NCI-H748 (cell line): ENCODE measurements around the gene BRD9.
"Not testable (repeated sequence)": the region's sequence is repeated elsewhere in the genome, so short reads cannot be mapped to it uniquely, and the experiment has no call there.

ENCODE experiments used
- DNase-seq: peaks from one replicate; lab custom pipeline; 2025; ENCODE audit not compliant: unreplicated experiment; lab: John Stamatoyannopoulos, UW

BRD9 gene

DNA sequence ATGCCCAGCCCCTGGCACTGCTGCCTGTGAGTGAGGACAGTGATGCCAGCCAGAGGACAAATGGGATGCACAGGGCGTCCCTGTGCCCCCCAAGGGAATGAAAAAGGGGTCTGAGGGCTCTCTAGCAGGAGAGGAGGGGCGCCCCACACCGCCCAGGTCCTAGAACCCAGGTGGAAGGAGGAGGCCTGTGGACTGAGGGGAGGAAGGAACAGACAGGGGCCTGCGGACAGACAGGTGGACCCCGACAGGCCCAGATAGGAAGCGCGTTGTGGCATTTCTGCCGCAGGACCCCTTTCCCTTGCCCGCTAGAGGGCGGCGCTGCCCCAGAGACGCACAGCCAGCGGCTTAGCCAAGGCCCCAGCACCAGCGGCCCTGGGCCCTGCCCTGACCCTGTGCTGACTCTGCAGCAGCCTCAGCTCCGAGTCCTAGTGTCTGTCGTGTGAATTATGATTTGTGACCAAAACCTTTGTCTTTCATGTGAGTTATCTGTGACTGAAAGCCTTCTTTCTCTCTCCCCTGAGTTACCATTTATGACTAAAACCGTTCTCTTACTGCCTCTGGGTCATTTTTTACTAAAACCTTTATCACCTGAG lies 30.8 kb upstream of the BRD9 start:
- DNase-seq = peak; percentile 91

DNA sequence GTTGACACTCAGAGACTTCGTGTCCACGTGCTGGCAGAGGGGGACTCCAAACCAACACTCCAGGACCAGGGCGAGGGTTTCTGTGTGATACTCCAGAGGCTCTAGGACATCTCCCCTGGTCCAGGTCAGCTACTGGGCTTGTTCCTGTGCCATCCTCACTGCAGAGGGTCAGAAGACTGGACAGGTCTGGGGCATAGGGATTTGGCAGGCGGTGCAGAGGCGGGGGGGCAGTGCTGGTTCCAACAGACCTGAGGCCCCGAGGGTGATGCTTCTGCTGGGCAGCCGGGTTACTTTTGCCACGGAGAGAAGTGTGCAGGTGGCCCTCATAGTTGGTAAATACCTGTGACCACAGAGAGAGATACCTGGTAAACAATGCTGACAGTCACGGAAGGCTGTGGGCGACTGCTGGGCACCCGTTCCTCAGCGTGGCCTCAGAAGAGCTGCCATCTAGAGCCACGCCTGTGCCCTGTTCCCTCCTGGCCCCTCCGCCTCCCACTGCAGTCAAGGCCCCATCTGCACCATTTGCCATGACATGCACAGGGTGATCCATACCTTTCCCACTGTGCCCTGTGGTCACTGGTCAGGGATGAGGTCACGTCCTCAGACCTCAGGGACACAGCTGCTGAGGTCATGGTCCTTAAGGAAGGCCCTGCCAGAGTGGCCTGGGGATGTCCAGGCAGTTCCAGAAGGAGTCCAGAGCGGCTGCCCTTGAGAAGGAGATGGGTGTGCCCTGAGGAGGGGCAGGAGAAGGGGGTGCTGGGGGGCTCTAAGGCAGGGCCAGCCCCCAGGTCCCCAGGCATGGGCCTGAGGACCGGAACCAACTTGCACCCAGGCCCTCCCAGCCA lies 30.1 kb upstream of the BRD9 start:
- no peak for DNase-seq

DNA sequence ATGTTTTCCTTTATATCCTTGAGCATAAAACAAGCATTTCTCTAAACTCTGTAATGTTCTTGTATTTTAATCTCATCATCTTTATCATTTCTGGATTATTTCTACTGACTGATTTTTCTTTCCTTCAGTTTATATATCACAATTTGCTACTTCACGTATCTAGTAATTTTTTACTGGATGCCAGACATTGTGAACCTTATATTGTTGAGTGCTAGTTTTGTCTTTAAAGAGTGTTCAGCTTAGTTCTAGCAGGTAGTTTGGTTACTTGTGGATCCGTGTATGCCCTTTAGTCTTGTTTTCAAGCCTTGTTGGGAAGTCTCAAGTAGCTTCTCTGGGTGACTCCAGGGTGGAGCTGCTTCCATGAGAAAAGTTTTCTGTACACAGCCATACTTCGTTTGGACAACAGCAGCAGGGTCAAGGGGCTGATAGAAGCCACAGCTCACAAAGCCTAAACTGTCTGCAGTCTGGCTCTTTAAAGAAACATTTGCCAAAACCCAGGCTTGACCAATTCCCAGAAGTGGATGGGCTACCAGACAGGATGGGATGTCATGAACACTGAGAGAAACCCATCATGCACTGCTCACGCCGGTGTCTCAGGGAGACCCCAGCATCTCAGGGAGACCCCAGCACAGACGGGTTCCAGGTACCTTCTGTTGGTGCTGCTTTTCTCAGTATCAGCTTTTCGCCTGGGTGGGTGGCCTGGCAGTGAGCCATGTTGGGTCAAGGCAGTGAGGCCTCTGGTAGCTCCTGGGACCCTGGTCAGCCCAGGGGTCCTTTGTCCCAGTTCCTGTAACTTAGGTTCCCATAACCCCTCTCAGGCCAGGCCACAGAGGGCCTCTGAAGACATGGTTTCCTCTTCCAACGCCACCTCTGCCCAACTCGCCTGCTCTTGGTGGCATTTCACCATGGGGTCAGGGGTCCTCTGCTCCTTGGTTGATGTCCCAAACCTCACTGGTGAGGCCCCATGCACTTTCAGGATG lies 29.1 kb upstream of the BRD9 start:
- no peak for DNase-seq

DNA sequence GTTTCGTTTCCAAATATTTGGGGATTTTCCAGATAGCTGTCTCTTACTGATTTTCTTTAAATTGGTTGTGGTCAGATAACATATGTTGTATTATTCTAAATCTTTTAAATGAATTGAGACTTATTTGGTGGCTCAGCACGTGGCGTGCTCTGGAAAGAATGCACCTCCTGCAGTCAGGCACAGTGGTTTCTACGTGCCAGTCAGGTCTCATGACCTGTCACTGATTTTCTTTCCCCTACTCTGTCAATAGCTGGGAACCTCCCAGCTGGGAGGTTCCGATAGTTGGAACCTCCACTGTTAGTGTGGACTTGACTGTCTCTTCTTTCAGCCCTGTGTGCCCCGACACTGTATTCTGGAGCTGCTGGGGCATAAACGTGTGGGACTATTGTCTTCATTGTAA lies 27.7 kb upstream of the BRD9 start:
- DNase-seq = no peak

DNA sequence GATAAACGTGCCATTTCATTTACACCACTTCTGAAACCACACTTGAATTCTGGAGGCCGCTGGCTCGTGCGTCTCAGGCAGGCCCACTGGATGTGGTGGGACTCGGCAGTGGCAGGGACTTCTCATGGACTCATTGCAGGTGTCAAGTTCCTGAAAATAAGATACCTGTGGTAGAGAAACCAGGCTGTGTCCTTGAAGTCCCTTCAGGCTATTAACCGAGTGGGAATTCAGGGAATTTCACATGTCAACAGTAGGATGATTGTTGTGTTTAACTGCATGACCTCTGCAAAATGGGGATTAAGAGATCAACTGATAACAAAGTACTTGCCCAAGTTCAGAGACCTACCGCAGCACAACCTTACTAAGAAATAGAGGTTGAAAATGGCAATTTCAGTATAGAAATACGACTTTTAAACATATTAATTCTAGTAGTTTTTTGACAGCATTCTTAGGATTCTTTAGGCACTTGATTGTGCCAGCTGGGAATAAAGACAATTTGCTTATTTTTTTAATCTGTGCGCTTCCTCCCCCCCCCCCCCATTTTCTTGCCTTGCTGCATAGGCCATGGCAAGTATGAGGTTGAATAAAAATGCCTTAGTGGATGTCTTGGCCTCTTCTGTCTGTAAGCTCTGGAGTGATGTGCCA lies 26.9 kb upstream of the BRD9 start:
- DNase-seq = no peak

DNA sequence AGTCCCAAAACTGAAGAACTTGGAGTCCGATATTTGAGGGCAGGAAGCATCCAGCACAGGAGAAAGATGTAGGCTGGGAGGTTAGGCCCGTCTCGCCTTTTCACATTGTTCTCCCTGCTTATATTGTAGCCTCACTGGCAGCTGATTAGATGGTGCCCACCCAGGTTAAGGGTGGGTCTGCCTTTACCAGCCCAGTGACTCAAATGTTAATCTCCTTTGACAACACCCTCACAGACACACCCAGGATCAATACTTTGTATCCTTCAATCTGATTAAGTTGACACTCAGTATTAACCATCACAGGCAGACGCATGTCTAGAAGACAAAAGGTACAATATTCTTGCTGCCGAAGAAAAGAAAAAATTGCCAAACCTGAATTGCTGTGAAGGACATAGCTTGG lies 26.1 kb upstream of the BRD9 start:
- DNase-seq = not testable (repeated sequence)

DNA sequence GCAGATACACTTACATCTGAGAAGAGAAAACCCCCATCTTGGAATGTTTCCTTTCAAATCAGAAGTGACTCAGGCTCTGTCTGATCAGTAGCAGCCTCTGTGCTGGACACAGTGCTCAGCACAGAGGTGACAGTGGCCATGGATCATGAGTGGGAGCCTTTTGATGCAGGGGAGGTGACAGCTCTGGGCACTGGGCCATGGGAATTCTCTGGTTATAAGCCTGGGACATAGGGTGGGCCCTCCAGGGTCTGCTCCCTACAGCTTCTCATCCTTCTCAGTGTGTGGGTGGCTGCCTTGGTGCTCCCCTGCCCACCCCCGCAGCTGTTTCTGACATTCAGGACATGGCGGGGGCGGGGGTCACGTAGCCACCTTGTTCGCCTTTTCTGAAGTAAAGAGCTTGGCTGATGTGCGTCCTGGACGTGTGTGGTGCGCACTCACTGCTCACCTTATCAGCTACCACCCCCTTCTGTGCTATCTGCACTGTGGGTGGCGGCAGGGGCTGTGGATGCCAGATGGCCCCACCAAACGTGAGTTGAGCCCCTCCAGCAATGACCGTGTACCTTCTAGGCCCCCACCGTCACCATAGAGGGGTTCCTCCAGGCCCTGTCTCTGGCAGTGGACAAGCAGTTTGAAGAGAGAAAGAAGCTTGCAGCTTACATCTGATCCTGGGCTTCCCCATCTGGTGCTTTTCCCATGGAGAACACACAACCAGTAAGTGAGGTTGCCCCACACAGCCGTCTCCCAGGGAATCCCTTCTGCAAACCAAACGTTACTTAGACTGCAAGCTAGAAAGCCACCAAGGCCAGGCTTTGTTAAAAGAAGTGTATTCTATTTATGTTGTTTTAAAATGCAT lies 24.1 kb upstream of the BRD9 start:
- DNase-seq = no peak

DNA sequence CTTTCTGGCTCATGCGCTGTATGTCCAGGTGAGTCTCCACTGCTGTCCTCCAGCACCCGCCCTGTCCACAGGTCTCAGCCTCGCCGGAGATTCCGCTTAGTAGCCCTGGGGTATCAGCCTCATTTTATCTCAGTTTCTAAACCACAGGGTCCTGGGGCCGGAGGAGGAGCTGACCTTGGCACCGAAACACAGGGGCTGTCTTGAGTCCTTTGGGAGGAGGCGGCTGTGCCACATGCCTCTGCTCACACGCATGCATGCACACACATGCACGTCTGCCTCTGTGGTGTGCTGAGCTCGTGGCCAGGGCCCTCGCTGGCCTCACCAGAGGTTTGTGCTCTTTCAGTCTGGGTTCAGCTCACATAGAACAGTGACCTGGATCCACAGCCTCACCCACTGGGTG lies 23.3 kb upstream of the BRD9 start:
- no peak for DNase-seq

DNA sequence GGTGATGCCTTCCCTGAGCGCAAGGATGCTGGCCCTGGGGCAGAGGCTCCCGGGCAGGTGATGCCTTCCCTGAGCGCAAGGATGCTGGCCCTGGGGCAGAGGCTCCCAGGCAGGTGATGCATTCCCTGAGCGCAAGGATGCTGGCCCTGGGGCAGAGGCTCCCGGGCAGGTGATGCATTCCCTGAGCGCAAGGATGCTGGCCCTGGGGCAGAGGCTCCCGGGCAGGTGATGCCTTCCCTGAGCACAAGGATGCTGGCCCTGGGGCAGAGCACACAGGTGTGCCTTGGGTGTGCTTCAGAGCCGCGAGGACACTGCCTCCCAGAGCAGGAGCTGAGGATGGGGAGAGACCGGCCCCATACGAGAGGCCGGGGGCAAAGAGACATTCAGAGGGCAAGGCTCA lies 22.7 kb upstream of the BRD9 start:
- not testable (repeated sequence) for DNase-seq

DNA sequence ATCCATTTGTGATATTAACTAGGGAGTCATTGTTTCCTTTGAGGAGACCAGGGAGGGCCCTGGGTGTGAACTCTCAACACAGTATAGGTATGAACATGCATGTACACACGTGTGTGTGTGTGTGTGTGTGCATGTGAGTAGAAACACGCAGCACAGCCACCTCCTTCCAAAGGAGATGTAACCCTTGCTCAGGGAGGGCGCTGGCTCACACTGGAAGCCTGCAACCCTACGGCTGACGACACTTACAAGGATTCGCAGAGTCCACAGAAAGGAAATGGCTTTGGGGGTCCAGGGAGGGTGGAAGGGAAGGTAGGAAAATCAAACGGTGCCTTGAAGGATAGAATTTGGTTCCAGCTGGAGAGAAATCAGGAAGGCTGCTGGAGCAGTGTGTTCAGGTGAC lies 22.0 kb upstream of the BRD9 start:
- no peak for DNase-seq

DNA sequence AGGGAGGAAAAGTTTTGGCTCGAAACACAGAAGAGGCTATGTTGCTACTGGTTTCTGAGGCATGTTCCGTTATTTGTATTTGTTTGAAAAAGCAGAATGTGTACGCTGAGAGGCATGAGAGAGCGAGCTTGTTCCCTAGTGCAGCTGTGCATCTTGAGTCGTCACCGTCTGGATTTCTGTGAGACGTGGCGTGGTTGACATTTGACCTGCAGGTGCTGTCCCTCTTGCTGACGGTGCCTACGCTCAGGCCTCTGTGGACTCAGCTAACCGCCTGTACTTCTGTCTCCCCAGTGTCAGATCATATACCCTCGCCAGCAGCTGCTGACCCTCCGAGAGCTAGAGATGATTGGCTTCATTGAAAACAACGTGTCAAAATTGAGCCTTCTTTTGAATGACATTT lies 21.6 kb upstream of the BRD9 start:
- no peak for DNase-seq

DNA sequence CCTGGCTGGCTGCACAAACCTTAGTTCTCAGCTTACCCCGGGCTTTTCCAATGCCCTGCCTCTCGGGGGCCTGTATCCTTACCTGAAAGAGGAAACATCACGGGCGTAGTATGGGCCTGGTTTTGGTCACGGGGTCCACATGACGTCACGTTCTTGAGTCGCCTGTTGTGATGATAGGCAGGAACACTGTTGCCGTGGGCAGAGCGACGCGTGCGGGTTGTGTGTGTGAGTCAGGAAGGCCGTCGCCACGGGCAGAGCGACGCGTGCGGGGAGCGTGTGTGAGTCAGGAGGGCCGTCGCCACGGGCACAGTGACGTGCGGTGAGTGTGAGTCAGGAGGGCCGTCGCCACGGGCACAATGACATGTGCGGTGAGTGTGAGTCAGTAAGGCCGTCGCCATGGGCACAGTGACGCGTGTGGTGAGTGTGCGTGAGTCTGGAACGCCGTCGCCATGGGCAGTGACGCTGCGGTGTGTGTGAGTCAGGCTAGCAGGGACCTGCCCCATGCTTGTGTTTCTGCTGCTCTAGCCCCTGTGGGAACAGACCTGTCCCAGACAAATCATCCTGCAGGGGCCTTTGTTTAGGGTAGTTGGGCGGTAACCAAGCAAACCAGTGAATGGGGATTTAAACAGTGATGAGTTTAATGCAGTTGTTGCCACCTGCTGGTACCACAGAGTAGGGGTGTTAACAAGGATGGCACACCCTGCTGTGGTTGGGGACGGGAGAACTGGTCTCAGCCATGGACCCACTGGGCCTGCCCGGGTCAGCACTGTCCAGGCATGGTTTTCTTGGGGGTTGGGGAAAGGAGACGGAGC lies 19.9 kb upstream of the BRD9 start:
- DNase-seq = peak; percentile 45

DNA sequence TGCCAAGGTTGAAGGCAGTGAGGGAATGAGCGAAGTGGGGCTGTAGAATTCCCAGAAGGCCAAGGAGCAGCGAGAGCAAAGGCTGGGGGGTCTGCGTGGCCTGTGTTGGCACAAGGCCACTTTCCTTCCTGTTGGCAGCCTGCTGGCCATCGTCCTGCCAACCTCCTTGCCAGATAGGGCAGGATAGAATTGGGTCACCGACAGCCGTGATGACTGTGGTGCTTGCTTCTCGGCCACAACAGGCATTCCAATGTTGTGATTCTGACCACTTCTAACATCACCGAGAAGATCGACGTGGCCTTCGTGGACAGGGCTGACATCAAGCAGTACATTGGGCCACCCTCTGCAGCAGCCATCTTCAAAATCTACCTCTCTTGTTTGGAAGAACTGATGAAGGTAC lies 19.0 kb upstream of the BRD9 start:
- no peak for DNase-seq

DNA sequence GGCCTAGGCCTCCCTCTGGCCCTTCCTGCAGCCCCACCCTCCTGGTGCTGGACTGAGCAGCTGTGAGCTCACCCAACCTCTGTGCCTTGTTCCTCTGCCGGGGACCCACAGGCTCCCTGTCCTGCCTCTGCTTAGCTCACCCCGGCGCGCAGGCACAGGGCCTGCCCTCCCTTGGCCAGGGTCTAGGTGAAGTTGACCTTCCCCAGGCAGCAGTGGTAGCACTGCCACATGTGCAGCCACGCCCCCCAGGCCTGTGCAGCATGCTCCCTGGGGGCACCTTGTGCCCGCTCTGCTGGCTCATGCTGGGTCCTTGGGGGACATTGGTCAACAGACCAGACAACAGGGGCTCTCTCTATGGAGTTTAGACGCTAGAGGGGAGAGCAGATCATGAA lies 18.2 kb upstream of the BRD9 start:
- no peak for DNase-seq

DNA sequence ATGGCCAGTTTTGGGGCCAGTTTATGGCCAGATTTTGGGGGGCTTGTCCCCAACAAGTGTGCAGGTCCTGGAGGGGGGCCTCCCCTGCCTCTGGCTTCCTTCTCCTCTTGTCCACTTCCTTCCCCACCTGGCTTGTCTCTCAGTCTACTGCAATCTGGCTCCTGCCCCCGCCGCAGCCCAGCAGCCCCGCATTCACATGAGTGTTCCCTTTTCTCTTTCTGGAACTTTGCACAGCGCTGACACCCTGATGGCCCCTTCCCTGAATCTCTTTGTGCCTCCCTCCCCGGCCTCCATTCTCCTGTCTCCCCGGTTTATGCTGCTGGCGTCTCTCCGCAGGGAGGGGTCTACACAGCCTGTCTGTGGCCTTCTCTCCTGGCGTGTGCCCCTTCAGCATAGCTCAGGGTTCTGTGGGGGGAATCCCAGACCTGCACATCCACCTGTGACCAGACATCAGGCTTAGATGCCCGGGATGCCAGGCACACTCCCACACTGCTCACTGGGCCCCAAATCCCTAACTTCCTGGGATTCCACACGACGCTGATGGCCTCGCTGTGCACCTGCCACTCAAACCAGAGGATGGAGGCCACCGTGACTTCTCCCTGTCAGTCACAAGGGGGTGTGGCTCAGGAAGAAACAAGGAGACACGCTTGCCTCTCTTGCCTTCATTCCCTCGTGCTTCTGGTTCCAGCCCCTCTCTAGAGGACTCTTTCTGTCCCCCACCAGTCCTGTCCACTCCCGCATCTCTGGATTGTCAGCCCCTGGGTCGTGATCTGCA lies 17.6 kb upstream of the BRD9 start:
- no peak for DNase-seq

DNA sequence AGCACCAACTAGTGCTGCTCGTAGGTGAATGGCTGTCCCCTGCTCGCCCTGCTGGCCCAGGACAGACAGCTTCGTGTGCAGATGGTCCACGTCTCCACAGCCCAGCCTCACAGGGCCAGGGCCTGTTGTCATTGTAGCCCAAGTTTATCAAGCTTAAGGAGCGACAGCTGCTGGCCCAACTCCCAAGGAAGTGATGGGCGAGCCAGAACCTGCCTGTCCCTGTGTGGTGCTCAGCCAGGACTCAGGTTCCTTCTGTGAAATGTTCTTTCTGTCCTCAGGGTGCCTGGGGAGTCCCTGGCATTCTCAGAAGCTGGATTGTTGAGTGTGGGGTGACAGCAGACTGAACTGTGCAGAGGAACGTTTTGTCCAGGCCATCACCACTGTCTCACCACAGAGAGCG lies 16.5 kb upstream of the BRD9 start:
- no peak for DNase-seq

DNA sequence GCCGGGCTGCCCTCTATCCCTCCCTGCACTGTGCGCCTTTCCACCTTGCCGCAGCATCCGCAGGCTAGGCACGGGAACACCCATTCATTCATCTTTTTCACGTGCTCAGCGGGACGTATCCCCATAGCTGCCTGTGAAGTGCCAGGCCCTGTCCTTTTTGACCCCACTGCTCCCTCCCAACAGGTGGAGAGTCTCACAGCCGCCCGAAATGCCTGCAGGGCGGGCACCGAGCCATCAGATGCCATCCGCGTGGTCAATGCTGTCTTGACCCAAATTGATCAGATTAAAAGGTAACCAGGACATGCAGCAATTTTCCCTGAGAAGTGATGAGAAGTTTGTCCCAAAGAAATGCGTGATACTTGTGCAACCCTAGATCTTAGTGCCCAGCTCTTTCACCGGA lies 15.6 kb upstream of the BRD9 start:
- no peak for DNase-seq

DNA sequence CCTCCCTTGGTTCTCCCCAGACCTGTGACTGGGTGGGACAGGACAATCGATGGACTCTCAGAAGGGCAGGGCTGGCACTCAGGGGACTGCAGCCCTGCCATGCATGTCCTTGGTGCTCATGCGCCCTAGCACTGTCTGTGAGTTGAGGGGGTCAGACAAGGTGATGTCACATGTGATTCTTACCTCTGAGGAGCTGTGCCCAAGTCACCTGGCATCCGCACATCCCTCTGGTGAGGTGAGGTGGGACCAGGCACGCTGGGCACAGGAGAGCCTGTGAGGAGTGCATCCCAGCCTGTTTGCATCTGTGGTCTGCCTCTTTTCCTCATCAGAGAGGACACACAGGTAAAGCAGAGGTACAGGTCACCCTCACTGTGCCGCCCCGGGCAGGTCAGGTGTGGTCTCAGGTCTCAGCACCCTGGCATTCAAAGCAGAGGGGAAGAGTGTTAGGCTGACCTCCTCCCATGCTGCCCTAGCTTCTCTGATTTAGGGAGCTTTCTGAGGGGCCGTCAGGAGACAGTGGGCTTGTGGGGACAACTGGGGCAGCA lies 14.8 kb upstream of the BRD9 start:
- DNase-seq = no peak
